Esophagus squamous epithelium (tissue), 4 donors: ENCODE results near the gene RANGAP1.

Experiments used
- CTCF ChIP-seq, 6 experiments: fragments of 450-650 bp in 4 of 6; fragments of 200-600 bp in 2 of 6; sonication (generic) in 2 of 6; IDR thresholded peaks; one replicate each; pipeline ENCODE4 v1.5.1; 2016 to 2019; ENCODE audit warnings: antibody characterized with exemption in 6 of 6, mild to moderate bottlenecking in 4 of 6, moderate library complexity in 4 of 6
- POLR2A ChIP-seq, 4 donors: fragments of 450-650 bp; IDR thresholded peaks; one replicate each; pipeline ENCODE4 v1.6.1; 2017; ENCODE audit warnings: antibody characterized with exemption in 4 of 4, mild to moderate bottlenecking in 4 of 4, moderate library complexity in 3 of 4

GRCh38 chr22:41234815-41235695 lies 50.9 kb downstream of the RANGAP1 start:
- TF ChIP-seq POLR2A (IDR thresholded peaks at IDR 0.05) (no peak), CTCF (IDR thresholded peaks at IDR 0.05) (no peak)
